GM06990 (cell line): Measurements from ENCODE around the gene PECR.

Source experiments
- DNase-seq: peaks from one replicate; pipeline ENCODE4 v3.0.0-alpha.2; 2011; ENCODE audit not compliant: insufficient read length; ENCODE audit errors: extremely low read depth
- H3K27me3 ChIP-seq: replicated peaks from 2 replicates; pipeline ENCODE4 v1.6.0; 2011; ENCODE audit warnings: low read length; ENCODE audit not compliant: control insufficient read depth, insufficient read depth
- H3K36me3 ChIP-seq: 2 replicates; pipeline ENCODE4 v1.5.1; 2011; ENCODE audit warnings: low read length; ENCODE audit not compliant: control insufficient read depth, insufficient read depth
- H3K4me3 ChIP-seq: replicated peaks from 2 replicates; pipeline ENCODE4 v1.5.1; 2011; ENCODE audit warnings: low read depth, mild to moderate bottlenecking, control low read depth, low read length
- TF ChIP-seq, protein P1 (sequence below): IDR thresholded peaks from 2 replicates; pipeline ENCODE4 v1.5.1; 2011; ENCODE audit warnings: low read length, control low read depth, mild to moderate bottlenecking, inconsistent platforms; ENCODE audit not compliant: insufficient read depth, poor library complexity, severe bottlenecking

Gene PECR

DNA sequence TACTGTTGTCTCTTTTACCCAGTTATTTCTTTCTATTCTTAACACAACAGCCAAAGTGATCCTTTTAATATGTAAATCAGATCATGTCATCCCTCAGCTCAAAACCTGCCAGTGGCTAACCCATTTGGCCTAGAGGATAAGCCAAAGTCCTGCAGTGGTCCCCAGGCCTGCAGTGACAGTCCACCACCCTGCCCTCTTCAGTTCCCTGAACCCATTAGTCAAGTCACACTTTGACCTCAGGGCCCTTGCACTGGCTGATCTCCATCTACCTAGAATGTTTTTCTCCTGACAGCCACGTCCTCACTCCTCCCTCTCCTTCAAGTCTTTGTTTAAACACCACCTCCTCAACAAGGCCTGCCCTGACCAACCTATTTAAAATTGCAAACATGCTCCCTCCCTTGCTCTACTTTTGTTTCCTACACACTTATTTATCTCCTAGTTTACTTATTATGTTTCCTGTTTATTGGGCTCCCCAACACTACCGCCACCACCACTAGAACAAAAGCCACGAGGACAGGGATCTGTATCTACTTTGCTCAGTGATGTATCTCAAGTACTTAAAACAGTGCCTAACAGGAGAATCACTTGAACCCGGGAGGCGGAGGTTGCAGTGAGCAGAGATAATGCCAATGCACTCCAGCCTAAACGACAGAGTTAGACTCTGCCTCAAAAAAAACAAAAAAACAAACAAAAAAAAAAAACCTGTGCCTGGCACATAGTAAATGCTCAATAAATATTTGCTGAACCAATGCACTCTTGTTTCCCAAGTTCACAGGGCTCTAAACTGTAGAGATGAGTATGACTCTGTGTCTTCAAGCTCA is 77.5 kb downstream of the PECR start:
- TF ChIP-seq, protein P1, sequence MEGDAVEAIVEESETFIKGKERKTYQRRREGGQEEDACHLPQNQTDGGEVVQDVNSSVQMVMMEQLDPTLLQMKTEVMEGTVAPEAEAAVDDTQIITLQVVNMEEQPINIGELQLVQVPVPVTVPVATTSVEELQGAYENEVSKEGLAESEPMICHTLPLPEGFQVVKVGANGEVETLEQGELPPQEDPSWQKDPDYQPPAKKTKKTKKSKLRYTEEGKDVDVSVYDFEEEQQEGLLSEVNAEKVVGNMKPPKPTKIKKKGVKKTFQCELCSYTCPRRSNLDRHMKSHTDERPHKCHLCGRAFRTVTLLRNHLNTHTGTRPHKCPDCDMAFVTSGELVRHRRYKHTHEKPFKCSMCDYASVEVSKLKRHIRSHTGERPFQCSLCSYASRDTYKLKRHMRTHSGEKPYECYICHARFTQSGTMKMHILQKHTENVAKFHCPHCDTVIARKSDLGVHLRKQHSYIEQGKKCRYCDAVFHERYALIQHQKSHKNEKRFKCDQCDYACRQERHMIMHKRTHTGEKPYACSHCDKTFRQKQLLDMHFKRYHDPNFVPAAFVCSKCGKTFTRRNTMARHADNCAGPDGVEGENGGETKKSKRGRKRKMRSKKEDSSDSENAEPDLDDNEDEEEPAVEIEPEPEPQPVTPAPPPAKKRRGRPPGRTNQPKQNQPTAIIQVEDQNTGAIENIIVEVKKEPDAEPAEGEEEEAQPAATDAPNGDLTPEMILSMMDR: no peak
- no peak for DNase-seq
- peaks cover under 1% of the 10 kb centered on the region; the same call in 1 of the 2 replicates for H3K36me3 ChIP-seq
- H3K27me3 ChIP-seq: no peaks in the 10 kb centered on the region
- H3K4me3 ChIP-seq: no peak overlapping the region

DNA sequence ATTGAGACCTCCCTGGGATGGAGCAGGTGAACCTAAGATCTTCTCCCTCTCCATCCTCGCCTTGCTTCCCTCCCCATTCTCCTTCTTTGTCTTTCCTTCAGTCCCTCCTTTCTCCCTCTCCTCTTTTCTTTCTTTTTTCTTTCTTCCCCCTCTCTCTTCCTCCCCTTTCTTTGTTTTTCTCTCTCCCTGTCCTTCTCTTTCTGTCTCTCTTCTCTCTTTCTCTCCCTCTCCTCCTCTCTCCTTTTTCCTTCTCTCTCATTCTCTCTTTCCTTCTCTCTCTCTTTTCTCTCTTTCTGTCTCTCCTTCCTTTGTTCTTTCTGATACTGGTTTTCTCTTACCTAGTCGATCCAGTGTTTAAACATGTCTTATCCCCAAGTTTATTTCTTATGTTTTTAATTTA is 78.9 kb downstream of the PECR start:
- H3K36me3 ChIP-seq: peaks cover 4% of the 10 kb centered on the region
- H3K27me3 ChIP-seq: no peaks in the 10 kb centered on the region
- H3K4me3 ChIP-seq: no peak overlapping the region
- no peak for DNase-seq
- TF ChIP-seq, protein P1: no peak

DNA sequence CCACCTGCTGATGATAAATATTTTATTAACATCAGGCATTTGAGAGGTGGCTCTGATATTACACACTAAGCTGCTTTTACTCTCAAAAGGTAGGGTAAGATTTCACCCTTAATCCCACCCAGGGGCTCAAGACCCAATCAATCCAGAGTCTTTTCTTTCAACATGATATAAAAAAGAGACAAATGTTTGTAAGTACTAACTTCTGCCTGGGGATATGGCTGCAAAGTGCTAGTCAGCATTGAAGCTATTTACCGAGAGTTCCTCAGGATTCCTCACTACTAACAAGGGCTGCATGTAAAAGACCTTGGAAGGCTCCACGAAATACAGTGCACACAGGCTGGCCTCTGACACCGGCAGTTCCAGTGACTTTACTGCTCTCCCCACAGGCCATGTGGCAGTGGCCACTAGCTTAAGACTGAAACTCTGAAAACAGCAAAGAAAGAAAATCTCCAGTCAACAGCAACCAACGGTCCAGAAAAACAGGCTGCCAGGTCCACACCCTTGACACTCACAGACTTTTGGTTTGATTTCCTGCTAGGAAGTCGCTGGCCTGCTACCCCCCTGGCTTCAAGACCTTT is 79.4 kb downstream of the PECR start:
- DNase-seq: no peak
- H3K4me3 ChIP-seq: no peak overlapping the region
- H3K36me3 ChIP-seq: peaks cover 5% of the 10 kb centered on the region
- TF ChIP-seq, protein P1: no peak
- no peaks in the 10 kb centered on the region for H3K27me3 ChIP-seq

DNA sequence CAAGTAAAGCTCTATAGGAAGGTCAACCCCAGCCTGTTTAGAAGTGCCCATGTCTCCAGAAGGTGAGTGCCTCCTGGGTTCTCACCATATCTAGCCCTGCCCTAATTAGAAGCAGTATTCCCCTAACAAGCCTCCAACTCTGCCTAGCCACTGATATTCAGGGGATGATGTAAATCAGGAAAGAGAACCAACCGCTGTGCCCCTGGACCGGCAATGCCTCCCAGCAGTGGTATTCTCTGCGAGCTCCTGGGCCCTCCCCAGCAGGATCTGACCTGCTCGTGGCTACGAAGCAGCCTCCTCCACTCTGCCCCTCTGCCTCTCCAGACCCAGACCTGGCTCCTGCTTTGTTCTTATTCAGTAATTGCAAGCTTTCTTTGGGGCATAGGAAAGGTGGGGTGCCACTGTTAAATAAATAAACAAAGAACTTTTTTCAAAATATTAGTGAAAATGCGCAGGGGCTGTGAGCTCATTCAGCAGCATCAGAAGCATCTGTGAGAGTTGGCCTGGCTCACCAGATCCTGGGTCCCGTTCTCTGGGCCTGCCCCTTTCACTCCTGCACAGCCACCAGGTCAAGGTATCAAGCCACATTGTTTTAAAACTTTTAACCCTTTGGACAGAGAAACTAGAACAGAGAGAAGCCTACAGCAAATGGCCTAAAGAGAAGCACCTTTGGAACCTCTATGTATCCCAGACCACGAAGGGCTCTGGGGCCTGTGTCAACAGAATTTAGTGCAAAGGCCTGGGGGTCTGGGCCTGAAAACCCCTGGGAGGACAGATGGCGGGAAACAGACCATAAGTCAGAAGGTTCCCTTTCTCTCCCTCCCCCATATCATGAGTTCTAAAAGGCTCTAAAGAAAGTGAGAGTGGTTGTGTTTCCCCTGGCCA is 80.2 kb downstream of the PECR start:
- TF ChIP-seq, protein P1: no peak
- Histone ChIP-seq H3K4me3 (no peak overlapping the region), H3K27me3 (no peaks in the 10 kb centered on the region), H3K36me3 (peaks cover 6% of the 10 kb centered on the region)
- no peak for DNase-seq

DNA sequence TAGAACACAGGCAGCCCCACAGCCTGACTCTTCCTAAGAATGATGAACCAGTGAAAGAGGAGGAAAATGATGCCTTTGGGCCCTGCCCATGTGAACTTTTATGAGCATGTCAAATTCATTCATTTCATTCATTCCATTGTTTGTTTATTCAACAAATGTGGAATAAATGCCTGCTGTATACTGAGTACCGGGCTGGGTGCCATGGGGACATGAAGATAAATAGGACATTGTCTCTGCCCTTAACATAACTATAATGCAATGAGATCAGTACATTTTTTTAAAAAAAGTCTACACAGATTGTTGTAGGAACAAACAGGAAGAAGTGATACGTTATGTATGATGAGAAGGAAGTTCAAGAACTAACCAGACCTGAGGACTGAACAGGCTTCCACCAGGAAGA is 83.0 kb downstream of the PECR start:
- DNase-seq: no peak
- H3K4me3 ChIP-seq: no peak overlapping the region
- TF ChIP-seq, protein P1: no peak
- no peaks in the 10 kb centered on the region for H3K27me3 ChIP-seq
- peaks cover 10% of the 10 kb centered on the region for H3K36me3 ChIP-seq
